CD8-positive, alpha-beta memory T cell (primary cell): ENCODE results near the gene ANO4. TPM values are rescaled to one million over a fixed set of nuclear protein-coding genes. Genes with fewer than 3 reads are reported as not detected.

ENCODE experiments used
- CTCF ChIA-PET: fragments of 350-600 bp; sonication (Branson Sonifier 250); formaldehyde crosslinking; loops from one replicate; lab custom pipeline; 2021; ENCODE audit warnings: antibody characterized with exemption; lab: Charles Lee
- POLR2A ChIA-PET: fragments of 350-600 bp; sonication (Branson Sonifier 250); formaldehyde crosslinking; loops from one replicate; lab custom pipeline; 2021; ENCODE audit warnings: antibody characterized with exemption; lab: Charles Lee
- DNase-seq, 5 donors: peaks; one replicate each; pipeline versions ENCODE4 v3.0.0 to v3.0.0-alpha.2; 2020 to 2022; ENCODE audit warnings: mixed read lengths in 1 of 5
- H3K27ac ChIP-seq: one replicate; pipeline ENCODE4 v1.7.0; 2013; ENCODE audit warnings: low read depth, mild to moderate bottlenecking, low read length, moderate library complexity
- H3K27me3 ChIP-seq: 2 replicates; pipeline ENCODE4 v1.7.0; 2013; ENCODE audit warnings: low read length, mild to moderate bottlenecking; ENCODE audit not compliant: insufficient read depth, poor library complexity, severe bottlenecking
- H3K36me3 ChIP-seq: 2 replicates; pipeline ENCODE4 v1.7.0; 2013; ENCODE audit warnings: mild to moderate bottlenecking, low read length, moderate library complexity; ENCODE audit not compliant: insufficient read depth
- H3K4me1 ChIP-seq: 2 replicates; pipeline ENCODE4 v1.7.0; 2013; ENCODE audit warnings: mild to moderate bottlenecking, low read length, moderate library complexity; ENCODE audit not compliant: insufficient read depth
- H3K4me3 ChIP-seq: 2 replicates; pipeline ENCODE4 v1.7.0; 2013; ENCODE audit warnings: mild to moderate bottlenecking, low read length
- H3K9me3 ChIP-seq: 2 replicates; pipeline ENCODE4 v1.7.0; 2013; ENCODE audit warnings: mild to moderate bottlenecking, low read length
- H3K27ac Mint-ChIP-seq, 8 donors: one replicate each; pipeline ENCODE4 v1.8.0; 2020 to 2021; ENCODE audit warnings: mixed read lengths in 8 of 8, mild to moderate bottlenecking in 6 of 8, inconsistent platforms in 3 of 8, moderate library complexity in 3 of 8
- H3K27me3 Mint-ChIP-seq, 2 donors: one replicate each; pipeline ENCODE4 v1.8.0; 2020 to 2021; ENCODE audit warnings: mixed read lengths in 2 of 2, mild to moderate bottlenecking in 1 of 2, moderate library complexity in 1 of 2
- H3K36me3 Mint-ChIP-seq, 3 donors: one replicate each; pipeline ENCODE4 v1.8.0; 2020 to 2021; ENCODE audit warnings: mixed read lengths in 3 of 3, inconsistent platforms in 1 of 3, mild to moderate bottlenecking in 1 of 3
- H3K4me1 Mint-ChIP-seq, 3 donors: one replicate each; pipeline ENCODE4 v1.8.0; 2020 to 2021; ENCODE audit warnings: mixed read lengths in 3 of 3, inconsistent platforms in 1 of 3, mild to moderate bottlenecking in 1 of 3
- H3K4me3 Mint-ChIP-seq, 7 donors: one replicate each; pipeline ENCODE4 v1.8.0; 2020 to 2021; ENCODE audit warnings: mixed read lengths in 7 of 7, mild to moderate bottlenecking in 6 of 7, moderate library complexity in 4 of 7, inconsistent platforms in 2 of 7
- H3K9me3 Mint-ChIP-seq, 5 donors: one replicate each; pipeline ENCODE4 v1.8.0; 2020 to 2022; ENCODE audit warnings: mixed read lengths in 5 of 5, mild to moderate bottlenecking in 3 of 5, moderate library complexity in 2 of 5, inconsistent platforms in 1 of 5
- polyA plus RNA-seq: library from polyadenylated mRNA; unstranded; fragments of 300-500 nt; fragmentation: Illumina TruSeq; gene quantifications from one replicate; pipeline ENCODE4 v1.2.3, GENCODE V29; 2021
- total RNA-seq, 2 experiments: library from RNA; stranded (reverse); gene quantifications; one replicate each; pipeline ENCODE4 v1.2.3, GENCODE V29; 2021

ANO4 gene
- total and polyA plus RNA-seq, 3 experiments from 2014 or later: not detected

GRCh38 chr12:100974341-100974740, 179.8 kb downstream of the ANO4 start:
- Histone ChIP-seq H3K9me3 (no peaks in the 10 kb centered on the region), H3K36me3 (no peaks in the 10 kb centered on the region), H3K4me1 (no peaks in the 10 kb centered on the region), H3K27me3 (peaks cover 3% of the 10 kb centered on the region), H3K4me3 (no peak overlapping the region), H3K27ac (no peak overlapping the region)
- H3K9me3 Mint-ChIP-seq: peaks cover 0 to 8% (median 2%) of the 10 kb centered on the region in 5 donors
- no peaks in the 10 kb centered on the region for H3K4me1 Mint-ChIP-seq
- no peaks in the 10 kb centered on the region for H3K36me3 Mint-ChIP-seq
- CTCF ChIA-PET: no interaction called here
- POLR2A ChIA-PET: no interaction called here
- peaks cover 0 to 3% of the 10 kb centered on the region in 2 donors for H3K27me3 Mint-ChIP-seq
- H3K27ac Mint-ChIP-seq: no peak overlapping the region
- DNase-seq: no peak
- no peak overlapping the region for H3K4me3 Mint-ChIP-seq

- Mint-ChIP-seq H3K4me1 (no peaks in the 10 kb centered on the region), H3K27me3 (peaks cover 0 to 3% of the 10 kb centered on the region in 2 donors), H3K9me3 (peaks cover 0 to 10% (median 2%) of the 10 kb centered on the region in 5 donors), H3K27ac (no peak overlapping the region), H3K36me3 (no peaks in the 10 kb centered on the region), H3K4me3 (no peak overlapping the region)
- no peak for DNase-seq
- Histone ChIP-seq H3K27me3 (peaks cover 3% of the 10 kb centered on the region), H3K27ac (no peak overlapping the region), H3K4me1 (no peaks in the 10 kb centered on the region), H3K36me3 (no peaks in the 10 kb centered on the region), H3K9me3 (no peaks in the 10 kb centered on the region), H3K4me3 (no peak overlapping the region)
- ChIA-PET CTCF (no interaction called here), POLR2A (no interaction called here)
These were observed 180.2 kb downstream of the ANO4 start for GRCh38 chr12:100974747-100975146.

- DNase-seq: no peak
- Mint-ChIP-seq H3K36me3 (no peaks in the 10 kb centered on the region), H3K9me3 (peaks cover 0 to 10% (median 4%) of the 10 kb centered on the region in 5 donors), H3K4me1 (no peaks in the 10 kb centered on the region), H3K4me3 (no peak overlapping the region), H3K27ac (no peak overlapping the region), H3K27me3 (no peaks in the 10 kb centered on the region)
- Histone ChIP-seq H3K36me3 (no peaks in the 10 kb centered on the region), H3K4me3 (no peak overlapping the region), H3K27ac (no peak overlapping the region), H3K9me3 (no peaks in the 10 kb centered on the region), H3K4me1 (no peaks in the 10 kb centered on the region), H3K27me3 (peaks cover 3% of the 10 kb centered on the region)
- CTCF ChIA-PET: no interaction called here
- POLR2A ChIA-PET: no interaction called here
These were observed 182.2 kb downstream of the ANO4 start for GRCh38 chr12:100976735-100977134.

- no peaks in the 10 kb centered on the region for H3K4me1 Mint-ChIP-seq
- H3K27me3 ChIP-seq: no peaks in the 10 kb centered on the region
- no peak for DNase-seq
- H3K9me3 ChIP-seq: no peaks in the 10 kb centered on the region
- no peak overlapping the region for H3K4me3 Mint-ChIP-seq
- ChIA-PET CTCF (no interaction called here), POLR2A (no interaction called here)
- H3K36me3 ChIP-seq: no peaks in the 10 kb centered on the region
- H3K4me3 ChIP-seq: no peak overlapping the region
- H3K4me1 ChIP-seq: no peaks in the 10 kb centered on the region
- peaks cover 0 to 10% (median 4%) of the 10 kb centered on the region in 5 donors for H3K9me3 Mint-ChIP-seq
- no peak overlapping the region for H3K27ac ChIP-seq
- H3K36me3 Mint-ChIP-seq: no peaks in the 10 kb centered on the region
- H3K27me3 Mint-ChIP-seq: no peaks in the 10 kb centered on the region
- no peak overlapping the region for H3K27ac Mint-ChIP-seq
These were observed 186.3 kb downstream of the ANO4 start for GRCh38 chr12:100980856-100981255.

- peaks cover 0 to 10% (median 4%) of the 10 kb centered on the region in 5 donors for H3K9me3 Mint-ChIP-seq
- no peak overlapping the region for H3K4me3 Mint-ChIP-seq
- no peaks in the 10 kb centered on the region for H3K4me1 Mint-ChIP-seq
- ChIA-PET CTCF (no interaction called here), POLR2A (no interaction called here)
- Histone ChIP-seq H3K4me3 (no peak overlapping the region), H3K4me1 (no peaks in the 10 kb centered on the region), H3K9me3 (no peaks in the 10 kb centered on the region), H3K27me3 (no peaks in the 10 kb centered on the region), H3K36me3 (no peaks in the 10 kb centered on the region), H3K27ac (no peak overlapping the region)
- DNase-seq: no peak
- no peaks in the 10 kb centered on the region for H3K36me3 Mint-ChIP-seq
- H3K27ac Mint-ChIP-seq: no peak overlapping the region
- H3K27me3 Mint-ChIP-seq: no peaks in the 10 kb centered on the region
These were observed 188.1 kb downstream of the ANO4 start for GRCh38 chr12:100982511-100983183.

GRCh38 chr12:100984796-100985195, 190.2 kb downstream of the ANO4 start:
- no peak overlapping the region for H3K4me3 ChIP-seq
- ChIA-PET POLR2A (no interaction called here), CTCF (no interaction called here)
- H3K36me3 Mint-ChIP-seq: no peaks in the 10 kb centered on the region
- peaks cover 0 to 3% of the 10 kb centered on the region in 2 donors for H3K27me3 Mint-ChIP-seq
- H3K4me1 ChIP-seq: no peaks in the 10 kb centered on the region
- DNase-seq: no peak
- no peak overlapping the region for H3K27ac Mint-ChIP-seq
- H3K27ac ChIP-seq: no peak overlapping the region
- H3K9me3 ChIP-seq: no peaks in the 10 kb centered on the region
- H3K9me3 Mint-ChIP-seq: peaks cover 0 to 4% (median 3%) of the 10 kb centered on the region in 5 donors
- H3K36me3 ChIP-seq: no peaks in the 10 kb centered on the region
- no peak overlapping the region for H3K4me3 Mint-ChIP-seq
- H3K27me3 ChIP-seq: no peaks in the 10 kb centered on the region
- H3K4me1 Mint-ChIP-seq: no peaks in the 10 kb centered on the region

- no peak overlapping the region for H3K27ac ChIP-seq
- no peaks in the 10 kb centered on the region for H3K36me3 ChIP-seq
- Mint-ChIP-seq H3K9me3 (peaks cover 0 to 5% (median 2%) of the 10 kb centered on the region in 5 donors), H3K27ac (no peak overlapping the region), H3K27me3 (peaks cover 0 to 3% of the 10 kb centered on the region in 2 donors), H3K4me3 (no peak overlapping the region), H3K4me1 (no peaks in the 10 kb centered on the region), H3K36me3 (no peaks in the 10 kb centered on the region)
- POLR2A ChIA-PET: no interaction called here
- no peak for DNase-seq
- H3K27me3 ChIP-seq: no peaks in the 10 kb centered on the region
- CTCF ChIA-PET: no interaction called here
- no peaks in the 10 kb centered on the region for H3K4me1 ChIP-seq
- H3K4me3 ChIP-seq: no peak overlapping the region
- H3K9me3 ChIP-seq: no peaks in the 10 kb centered on the region
These were observed 192.3 kb downstream of the ANO4 start for GRCh38 chr12:100986595-100987547.
